ENCODE results near the gene CHST11. TPM values are rescaled to one million over a fixed set of nuclear protein-coding genes. Genes with fewer than 3 reads are reported as not detected.

CHST11 gene
- total RNA-seq, 8 experiments from 2014 or later = 9.3 to 36.8 (median 12.9) TPM

- Histone ChIP-seq H3K4me1 (replicated peaks in 1 of 2) (peaks cover 36 to 55% of the 10 kb centered on the region in 2 donors), H3K27ac (no peak overlapping the region), H3K4me3 (no peak overlapping the region)
- WGBS, 10 experiments = 60 to 100% (median 88%) methylated on average over 1 to 9 of the region's 15 CpGs
- in situ Hi-C loops (cut with MboI; ENCODE audit: low pct_unique_long_range_greater_than_20kb in 2 of 9, low sequenced_read_pairs in 9 of 9, unreplicated experiment in 9 of 9) = no loop called here
- ATAC-seq (replicated peaks in 6 of 8) = peak in 3 of 8 experiments; percentile 61 to 75 (median 64)
Observed at GRCh38 chr12:104598342-104599271, 141.9 kb downstream of the CHST11 start.

GRCh38 chr12:104599272-104600035 lies 142.7 kb downstream of the CHST11 start:
- in situ Hi-C loops (cut with MboI; ENCODE audit: low pct_unique_long_range_greater_than_20kb in 2 of 9, low sequenced_read_pairs in 9 of 9, unreplicated experiment in 9 of 9) = no loop called here
- peak in 2 of 8 experiments; percentile 22 to 37 for ATAC-seq (replicated peaks in 6 of 8)
- Histone ChIP-seq H3K4me1 (replicated peaks in 1 of 2) (peaks cover 39 to 64% of the 10 kb centered on the region in 2 donors), H3K27ac (no peak overlapping the region), H3K4me3 (no peak overlapping the region)
- WGBS, 10 experiments = 50 to 100% (median 90%) methylated on average over 1 to 15 of the region's 16 CpGs

GRCh38 chr12:104600036-104600712 lies 143.4 kb downstream of the CHST11 start:
- ATAC-seq (replicated peaks in 6 of 8) = no peak
- Histone ChIP-seq H3K4me1 (replicated peaks in 1 of 2) (peaks cover 39 to 64% of the 10 kb centered on the region in 2 donors), H3K27ac (no peak overlapping the region), H3K4me3 (no peak overlapping the region)
- in situ Hi-C loops (cut with MboI; ENCODE audit: low pct_unique_long_range_greater_than_20kb in 2 of 9, low sequenced_read_pairs in 9 of 9, unreplicated experiment in 9 of 9) = no loop called here
- 90 to 100% (median 93%) methylated on average over 2 to 4 of the region's 4 CpGs; no CpG with 5 or more reads in 5 of the 10 experiments for WGBS, 10 experiments

- Histone ChIP-seq H3K4me1 (replicated peaks in 1 of 2) (peaks cover 43 to 64% of the 10 kb centered on the region in 2 donors), H3K4me3 (no peak overlapping the region), H3K27ac (no peak overlapping the region)
- in situ Hi-C loops (cut with MboI; ENCODE audit: low pct_unique_long_range_greater_than_20kb in 2 of 9, low sequenced_read_pairs in 9 of 9, unreplicated experiment in 9 of 9) = no loop called here
- no peak for ATAC-seq (replicated peaks in 6 of 8)
- 85 to 97% (median 93%) methylated on average over 4 to 6 of the region's 6 CpGs; no CpG with 5 or more reads in 1 of the 10 experiments for WGBS, 10 experiments
Observed at GRCh38 chr12:104600790-104601739, 144.3 kb downstream of the CHST11 start.

- H3K4me1 ChIP-seq (replicated peaks in 1 of 2) = peaks cover 36 to 54% of the 10 kb centered on the region in 2 donors
- WGBS, 10 experiments = 74 to 100% (median 88%) methylated on average over 1 to 4 of the region's 6 CpGs; no CpG with 5 or more reads in 4 of the 10 experiments
- no peak for ATAC-seq (replicated peaks in 6 of 8)
- in situ Hi-C loops (cut with MboI; ENCODE audit: low pct_unique_long_range_greater_than_20kb in 2 of 9, low sequenced_read_pairs in 9 of 9, unreplicated experiment in 9 of 9) = no loop called here
- H3K4me3 ChIP-seq = no peak overlapping the region
- no peak overlapping the region for H3K27ac ChIP-seq
Observed at GRCh38 chr12:104602406-104602805, 145.7 kb downstream of the CHST11 start.

GRCh38 chr12:104602896-104603295 lies 146.1 kb downstream of the CHST11 start:
- H3K4me1 ChIP-seq (replicated peaks in 1 of 2) = peaks cover 31 to 49% of the 10 kb centered on the region in 2 donors
- peak in 2 of 8 experiments; percentile 4 to 10 for ATAC-seq (replicated peaks in 6 of 8)
- H3K27ac ChIP-seq = no peak overlapping the region

GRCh38 chr12:104603545-104603973 lies 146.8 kb downstream of the CHST11 start:
- in situ Hi-C loops (cut with MboI; ENCODE audit: low pct_unique_long_range_greater_than_20kb in 2 of 9, low sequenced_read_pairs in 9 of 9, unreplicated experiment in 9 of 9) = no loop called here
- WGBS, 10 experiments = 13 to 100% (median 83%) methylated on average over 1 of the region's 1 CpG; no CpG with 5 or more reads in 5 of the 10 experiments
- H3K4me1 ChIP-seq (replicated peaks in 1 of 2) = peaks cover 26 to 43% of the 10 kb centered on the region in 2 donors
- ATAC-seq (replicated peaks in 6 of 8) = no peak
- no peak overlapping the region for H3K4me3 ChIP-seq
- no peak overlapping the region for H3K27ac ChIP-seq

More at GRCh38 chr12:104602896-104603295, 146.1 kb downstream of the CHST11 start:
- no peak overlapping the region for H3K4me3 ChIP-seq
- 0 to 100% (median 88%) methylated on average over 1 to 2 of the region's 2 CpGs; no CpG with 5 or more reads in 2 of the 10 experiments for WGBS, 10 experiments
- in situ Hi-C loops (cut with MboI; ENCODE audit: low pct_unique_long_range_greater_than_20kb in 2 of 9, low sequenced_read_pairs in 9 of 9, unreplicated experiment in 9 of 9) = no loop called here

- H3K27ac ChIP-seq = no peak overlapping the region
- H3K4me3 ChIP-seq = no peak overlapping the region
- 2 to 100% (median 76%) methylated on average over 1 to 8 of the region's 10 CpGs; no CpG with 5 or more reads in 1 of the 10 experiments for WGBS, 10 experiments
- ATAC-seq (replicated peaks in 6 of 8) = peak; percentile 24 to 93 (median 76)
- in situ Hi-C loops (cut with MboI; ENCODE audit: low pct_unique_long_range_greater_than_20kb in 2 of 9, low sequenced_read_pairs in 9 of 9, unreplicated experiment in 9 of 9) = no loop called here
- peaks cover 26 to 43% of the 10 kb centered on the region in 2 donors for H3K4me1 ChIP-seq (replicated peaks in 1 of 2)
Observed at GRCh38 chr12:104604070-104604994, 147.6 kb downstream of the CHST11 start.

GRCh38 chr12:104604995-104605675 lies 148.4 kb downstream of the CHST11 start:
- H3K4me1 ChIP-seq (replicated peaks in 1 of 2) = peaks cover 29 to 39% of the 10 kb centered on the region in 2 donors
- no peak overlapping the region for H3K27ac ChIP-seq
- WGBS, 10 experiments = 7 to 92% (median 79%) methylated on average over 2 to 16 of the region's 16 CpGs; no CpG with 5 or more reads in 2 of the 10 experiments
- peak in 4 of 8 experiments; percentile 22 to 81 (median 44) for ATAC-seq (replicated peaks in 6 of 8)
- H3K4me3 ChIP-seq = no peak overlapping the region
- in situ Hi-C loops (cut with MboI; ENCODE audit: low pct_unique_long_range_greater_than_20kb in 2 of 9, low sequenced_read_pairs in 9 of 9, unreplicated experiment in 9 of 9) = no loop called here

GRCh38 chr12:104605685-104606084 lies 148.9 kb downstream of the CHST11 start:
- 6 to 71% (median 44%) methylated on average over 1 to 9 of the region's 10 CpGs; no CpG with 5 or more reads in 2 of the 10 experiments for WGBS, 10 experiments
- ATAC-seq (replicated peaks in 6 of 8) = peak; percentile 18 to 87 (median 76)
- in situ Hi-C loops (cut with MboI; ENCODE audit: low pct_unique_long_range_greater_than_20kb in 2 of 9, low sequenced_read_pairs in 9 of 9, unreplicated experiment in 9 of 9) = no loop called here
- no peak overlapping the region for H3K27ac ChIP-seq
- H3K4me3 ChIP-seq = no peak overlapping the region
- H3K4me1 ChIP-seq (replicated peaks in 1 of 2) = peaks cover 34 to 43% of the 10 kb centered on the region in 2 donors
